ENCODE measurements around the gene TXNDC15.

DNA sequence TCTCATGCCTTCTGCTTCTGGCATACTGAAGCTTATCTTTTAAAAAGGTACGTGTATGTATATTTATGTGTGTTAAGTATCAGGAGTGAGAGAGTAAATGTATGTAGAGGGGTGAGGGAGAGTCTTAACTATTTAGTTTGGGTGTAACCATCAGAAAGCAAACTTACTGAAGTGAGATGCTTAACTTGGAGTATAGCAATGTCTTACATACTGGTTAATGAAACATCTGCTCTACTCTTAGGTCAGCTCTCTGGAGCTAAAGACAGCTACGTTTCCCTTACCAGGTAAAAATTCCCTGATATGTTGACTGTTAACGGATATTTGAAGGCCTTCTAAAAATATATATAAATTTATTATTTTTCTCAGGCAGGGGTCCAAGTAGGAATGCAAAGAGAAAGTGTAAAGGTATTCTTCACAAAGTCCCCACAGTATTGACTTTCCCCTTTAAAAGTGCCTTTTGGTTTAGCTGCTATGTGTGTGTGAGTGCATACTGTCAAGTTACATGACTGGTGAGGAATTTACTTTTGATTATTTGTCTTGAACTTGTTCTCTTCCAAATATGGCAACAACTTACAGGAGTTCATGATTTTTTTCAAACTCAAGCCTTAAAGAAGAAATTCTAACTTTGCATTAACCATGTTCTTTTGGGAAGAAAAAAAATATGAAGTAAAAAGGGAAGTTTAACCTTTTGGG is 40.7 kb upstream of the TXNDC15 start:
- TF ChIP-seq, protein P1, sequence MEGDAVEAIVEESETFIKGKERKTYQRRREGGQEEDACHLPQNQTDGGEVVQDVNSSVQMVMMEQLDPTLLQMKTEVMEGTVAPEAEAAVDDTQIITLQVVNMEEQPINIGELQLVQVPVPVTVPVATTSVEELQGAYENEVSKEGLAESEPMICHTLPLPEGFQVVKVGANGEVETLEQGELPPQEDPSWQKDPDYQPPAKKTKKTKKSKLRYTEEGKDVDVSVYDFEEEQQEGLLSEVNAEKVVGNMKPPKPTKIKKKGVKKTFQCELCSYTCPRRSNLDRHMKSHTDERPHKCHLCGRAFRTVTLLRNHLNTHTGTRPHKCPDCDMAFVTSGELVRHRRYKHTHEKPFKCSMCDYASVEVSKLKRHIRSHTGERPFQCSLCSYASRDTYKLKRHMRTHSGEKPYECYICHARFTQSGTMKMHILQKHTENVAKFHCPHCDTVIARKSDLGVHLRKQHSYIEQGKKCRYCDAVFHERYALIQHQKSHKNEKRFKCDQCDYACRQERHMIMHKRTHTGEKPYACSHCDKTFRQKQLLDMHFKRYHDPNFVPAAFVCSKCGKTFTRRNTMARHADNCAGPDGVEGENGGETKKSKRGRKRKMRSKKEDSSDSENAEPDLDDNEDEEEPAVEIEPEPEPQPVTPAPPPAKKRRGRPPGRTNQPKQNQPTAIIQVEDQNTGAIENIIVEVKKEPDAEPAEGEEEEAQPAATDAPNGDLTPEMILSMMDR (IDR thresholded peaks at IDR 0.05): no peak
- no peak for TF ChIP-seq POLR2A (IDR thresholded peaks at IDR 0.05)

All from esophagus squamous epithelium (tissue), 4 donors.